Nephron progenitor cell (in vitro differentiated cells): ENCODE data around the gene CDK5.

ENCODE experiments used
- DNase-seq: peaks from one replicate; pipeline ENCODE4 v3.0.0; 2021
- H3K27ac Mint-ChIP-seq: 2 replicates; pipeline ENCODE4 v1.8.0; 2021; ENCODE audit warnings: mild to moderate bottlenecking, moderate library complexity, mixed read lengths
- H3K27me3 Mint-ChIP-seq: 2 replicates; pipeline ENCODE4 v1.8.0; 2021; ENCODE audit warnings: mild to moderate bottlenecking, low read depth, mixed read lengths; ENCODE audit not compliant: poor library complexity
- H3K36me3 Mint-ChIP-seq: 2 replicates; pipeline ENCODE4 v1.8.0; 2021; ENCODE audit warnings: low read depth, mixed read lengths
- H3K4me1 Mint-ChIP-seq: 2 replicates; pipeline ENCODE4 v1.8.0; 2021; ENCODE audit warnings: mixed read lengths
- H3K4me3 Mint-ChIP-seq: 2 replicates; pipeline ENCODE4 v1.8.0; 2021; ENCODE audit warnings: mild to moderate bottlenecking, moderate library complexity, mixed read lengths
- H3K9me3 Mint-ChIP-seq: 2 replicates; pipeline ENCODE4 v1.8.0; 2021; ENCODE audit warnings: mild to moderate bottlenecking, moderate library complexity, mixed read lengths
- CTCF ChIP-seq: fragments of 200-600 bp; sonication (generic); IDR thresholded peaks from 2 replicates; pipeline ENCODE4 v1.5.0; 2021; ENCODE audit warnings: antibody characterized with exemption

Gene CDK5

GRCh38 chr7:151093748-151094147 is 36.1 kb upstream of the CDK5 start:
- Mint-ChIP-seq H3K4me3 (no peak overlapping the region), H3K27me3 (no peaks in the 10 kb centered on the region), H3K9me3 (no peaks in the 10 kb centered on the region), H3K4me1 (peaks cover 40% of the 10 kb centered on the region), H3K27ac (peak overlapping the region; percentile 48), H3K36me3 (peaks cover 12% of the 10 kb centered on the region)
- TF ChIP-seq CTCF = no peak
- DNase-seq = no peak

- no peak for TF ChIP-seq CTCF
- Mint-ChIP-seq H3K27me3 (peaks cover 4% of the 10 kb centered on the region), H3K4me3 (no peak overlapping the region), H3K9me3 (no peaks in the 10 kb centered on the region), H3K4me1 (peaks cover 42% of the 10 kb centered on the region), H3K36me3 (no peaks in the 10 kb centered on the region), H3K27ac (peak overlapping the region; percentile 68)
- DNase-seq = no peak
These were observed 34.3 kb upstream of the CDK5 start for GRCh38 chr7:151091988-151092387.

GRCh38 chr7:151091431-151091830 is 33.7 kb upstream of the CDK5 start:
- Mint-ChIP-seq H3K27ac (no peak overlapping the region), H3K9me3 (no peaks in the 10 kb centered on the region), H3K4me3 (no peak overlapping the region), H3K36me3 (no peaks in the 10 kb centered on the region), H3K27me3 (peaks cover 4% of the 10 kb centered on the region), H3K4me1 (peaks cover 42% of the 10 kb centered on the region)
- peak; percentile 54 for TF ChIP-seq CTCF
- no peak for DNase-seq

- Mint-ChIP-seq H3K27ac (no peak overlapping the region), H3K4me3 (no peak overlapping the region), H3K36me3 (no peaks in the 10 kb centered on the region), H3K4me1 (peaks cover 42% of the 10 kb centered on the region), H3K9me3 (no peaks in the 10 kb centered on the region), H3K27me3 (peaks cover 4% of the 10 kb centered on the region)
- TF ChIP-seq CTCF = no peak
- DNase-seq = no peak
These were observed 33.3 kb upstream of the CDK5 start for GRCh38 chr7:151091003-151091402.

- peaks cover 4% of the 10 kb centered on the region for H3K27me3 Mint-ChIP-seq
- no peak for DNase-seq
- no peaks in the 10 kb centered on the region for H3K9me3 Mint-ChIP-seq
- no peaks in the 10 kb centered on the region for H3K36me3 Mint-ChIP-seq
- H3K4me1 Mint-ChIP-seq = peaks cover 50% of the 10 kb centered on the region
- peak overlapping the region; percentile 83 for H3K4me3 Mint-ChIP-seq
- TF ChIP-seq CTCF = no peak
- H3K27ac Mint-ChIP-seq = peak overlapping the region; percentile 66
These were observed 32.4 kb upstream of the CDK5 start for GRCh38 chr7:151089893-151090730.
